Activated CD4-positive, alpha-beta T cell treated with anti-CD3 and anti-CD28 coated beads for 1 hour (primary cell): Measurements from ENCODE around the gene POTEM.
"Not testable (repeated sequence)": the region's sequence is repeated elsewhere in the genome, so short reads cannot be mapped to it uniquely, and the experiment has no call there.

Source experiments
- DNase-seq: peaks from one replicate; pipeline ENCODE4 v3.0.0-alpha.2; 2020

POTEM gene

GRCh38 chr14:18967134-18967533 lies at the start of gene POTEM:
POTEM (plus strand) TSS chr14:18967434; CDS start chr14:18967486, 52 bp downstream.
- not testable (repeated sequence) for DNase-seq

GRCh38 chr14:18918345-18918744 lies 48.9 kb upstream of the POTEM start:
- DNase-seq = not testable (repeated sequence)

- not testable (repeated sequence) for DNase-seq
These were observed 47.2 kb upstream of the POTEM start for GRCh38 chr14:18920052-18920451.

GRCh38 chr14:18921055-18921701 lies 46.1 kb upstream of the POTEM start:
- not testable (repeated sequence) for DNase-seq

- DNase-seq = not testable (repeated sequence)
These were observed 30.4 kb upstream of the POTEM start for GRCh38 chr14:18936848-18937247.

- not testable (repeated sequence) for DNase-seq
These were observed 28.5 kb upstream of the POTEM start for GRCh38 chr14:18938733-18939132.

GRCh38 chr14:18949939-18950338 lies 17.3 kb upstream of the POTEM start:
- DNase-seq = not testable (repeated sequence)

- DNase-seq = not testable (repeated sequence)
These were observed 14.1 kb upstream of the POTEM start for GRCh38 chr14:18953085-18953484.

GRCh38 chr14:18955816-18956215 lies 11.4 kb upstream of the POTEM start:
- not testable (repeated sequence) for DNase-seq

- DNase-seq = not testable (repeated sequence)
These were observed 5.7 kb upstream of the POTEM start for GRCh38 chr14:18961576-18961975.

- not testable (repeated sequence) for DNase-seq
These were observed 5.1 kb upstream of the POTEM start for GRCh38 chr14:18962143-18962542.

- not testable (repeated sequence) for DNase-seq
These were observed 4.0 kb upstream of the POTEM start for GRCh38 chr14:18963276-18963675.

- not testable (repeated sequence) for DNase-seq
These were observed 2.4 kb upstream of the POTEM start for GRCh38 chr14:18964878-18965277.

- DNase-seq = not testable (repeated sequence)
These were observed 35.3 kb downstream of the POTEM start for GRCh38 chr14:19002566-19002965.

- not testable (repeated sequence) for DNase-seq
These were observed 39.3 kb downstream of the POTEM start for GRCh38 chr14:19006490-19006889.

GRCh38 chr14:19007678-19008077 lies 40.4 kb downstream of the POTEM start:
- not testable (repeated sequence) for DNase-seq

- not testable (repeated sequence) for DNase-seq
These were observed 43.8 kb downstream of the POTEM start for GRCh38 chr14:19011029-19011428.

- DNase-seq = not testable (repeated sequence)
These were observed 44.5 kb downstream of the POTEM start for GRCh38 chr14:19011703-19012102.

GRCh38 chr14:19015185-19015584 lies 48.0 kb downstream of the POTEM start:
- not testable (repeated sequence) for DNase-seq

GRCh38 chr14:19025080-19025589 lies 57.9 kb downstream of the POTEM start:
- not testable (repeated sequence) for DNase-seq

- DNase-seq = not testable (repeated sequence)
These were observed 59.6 kb downstream of the POTEM start for GRCh38 chr14:19026649-19027351.

- DNase-seq = not testable (repeated sequence)
These were observed 60.7 kb downstream of the POTEM start for GRCh38 chr14:19027895-19028294.

GRCh38 chr14:19036811-19037382 lies 69.7 kb downstream of the POTEM start:
- not testable (repeated sequence) for DNase-seq
